GM18520 (cell line): ENCODE data around the gene PABPC1L.
A peak's percentile ranks its signal among the peaks of the same experiment; 100 is the strongest.

Source experiments
- ATAC-seq: cut with Tn5 transposase; IDR thresholded peaks from one replicate; pipeline ENCODE4 v1.9.1; 2021; ENCODE audit not compliant: unreplicated experiment

Gene PABPC1L

GRCh38 chr20:44966030-44966961 is 56.4 kb downstream of the PABPC1L start, which contains the start of gene STK4:
TSS of gene STK4 (plus strand) at chr20:44966512. CDS start at chr20:44966569, 57 bp downstream.
- ATAC-seq = peak; percentile 50

DNA sequence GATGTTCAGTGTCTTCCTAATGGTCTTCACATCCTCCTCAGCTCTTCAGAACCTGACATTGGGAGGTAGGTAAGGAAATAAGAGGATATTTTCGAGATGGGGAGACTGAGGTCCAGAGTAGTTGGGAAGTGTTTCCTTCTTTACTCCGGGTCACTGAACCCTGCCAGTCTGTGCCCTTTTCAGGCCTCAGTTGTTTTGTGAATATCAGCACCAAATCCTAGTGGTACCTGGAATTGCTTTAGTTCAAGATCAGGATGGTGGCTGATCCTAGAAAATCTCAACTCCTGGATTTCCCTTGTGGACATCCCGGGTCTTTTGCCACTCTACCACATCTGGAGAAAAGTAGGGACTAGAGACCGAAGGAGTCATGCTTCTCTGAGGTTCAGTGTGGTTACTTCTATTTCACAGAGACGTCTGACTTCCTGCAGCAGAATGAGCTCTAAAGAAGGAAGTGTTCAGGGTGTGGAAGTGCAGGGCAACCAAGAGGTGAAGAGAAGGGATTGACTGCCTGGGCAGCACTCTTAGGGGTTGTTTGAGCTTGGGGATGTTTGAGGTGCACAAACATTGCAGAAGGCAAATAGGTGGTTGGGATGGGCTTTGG is 57.4 kb downstream of the PABPC1L start:
- ATAC-seq = no peak

DNA sequence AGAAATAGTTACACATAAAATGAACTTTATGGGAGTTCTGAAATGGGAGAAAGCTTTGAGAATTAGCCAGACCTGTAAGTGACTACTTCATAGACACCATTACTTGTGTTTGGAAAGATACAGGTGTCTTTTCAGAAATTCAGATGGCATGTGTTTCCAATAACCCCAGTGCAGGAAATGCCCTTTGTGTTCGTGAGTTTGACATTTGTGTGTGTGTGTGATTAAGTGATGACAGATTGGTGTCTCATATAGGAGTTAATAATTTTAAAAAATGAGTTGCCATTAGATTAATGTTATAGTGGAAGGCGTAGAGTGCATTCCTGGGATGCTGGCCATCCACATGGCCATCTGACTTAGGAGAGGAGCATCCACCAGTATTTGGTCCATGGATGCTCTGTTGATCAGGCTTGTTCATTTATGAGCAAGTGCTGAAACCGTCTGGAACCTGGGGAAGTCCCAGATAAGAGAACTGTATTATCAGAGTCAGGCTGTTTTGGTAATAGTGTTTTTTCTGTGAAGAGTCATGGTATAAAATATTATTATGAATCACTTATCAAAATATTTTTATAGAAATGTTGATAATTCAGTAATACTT is 59.5 kb downstream of the PABPC1L start:
- no peak for ATAC-seq

DNA sequence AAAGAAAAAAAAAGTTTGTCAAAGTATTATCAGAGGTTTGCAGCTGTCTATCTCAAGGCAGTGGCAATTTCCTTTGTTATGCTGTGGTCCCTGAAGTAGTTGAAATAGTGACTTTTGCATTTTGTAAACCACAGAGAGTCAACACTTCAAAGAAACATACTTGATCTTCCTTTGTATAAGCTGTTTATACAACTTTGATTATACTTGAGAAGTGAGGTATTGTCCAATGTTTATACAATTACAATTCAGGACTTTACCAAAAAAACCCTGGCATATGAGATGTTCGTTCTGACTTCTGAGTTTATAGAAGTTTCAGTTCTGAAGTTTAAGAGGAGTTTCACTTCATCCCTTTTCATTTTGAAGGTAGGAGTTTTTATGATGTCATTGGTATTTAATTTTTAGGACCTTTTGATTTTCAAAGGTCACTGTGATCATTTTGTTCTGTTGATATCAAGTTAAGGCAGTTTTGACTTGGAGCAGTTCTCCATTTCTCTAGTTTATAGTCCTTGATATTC is 60.4 kb downstream of the PABPC1L start:
- no peak for ATAC-seq

DNA sequence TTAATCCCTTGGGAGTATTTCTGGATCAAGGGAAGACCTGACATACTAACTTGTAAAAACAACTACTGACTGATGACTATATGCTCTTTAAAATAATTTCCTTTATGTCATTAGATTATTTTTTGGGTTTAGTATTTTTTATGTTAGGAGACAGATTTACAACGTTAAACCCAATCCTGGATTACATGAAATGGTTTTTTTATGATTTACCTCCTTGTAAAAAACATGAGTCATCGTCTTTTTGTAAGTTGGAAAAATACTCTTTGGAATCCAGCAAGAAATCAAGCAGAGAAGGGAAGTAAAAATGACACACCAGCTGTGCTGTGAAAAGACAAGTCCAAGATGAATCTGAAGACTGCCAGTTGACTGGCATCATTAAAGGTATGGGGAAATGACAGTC is 63.2 kb downstream of the PABPC1L start:
- no peak for ATAC-seq

- no peak for ATAC-seq
Observed at GRCh38 chr20:44976698-44977097, 66.8 kb downstream of the PABPC1L start.

- peak; percentile 77 for ATAC-seq
Observed at GRCh38 chr20:44979090-44979621, 69.3 kb downstream of the PABPC1L start.

DNA sequence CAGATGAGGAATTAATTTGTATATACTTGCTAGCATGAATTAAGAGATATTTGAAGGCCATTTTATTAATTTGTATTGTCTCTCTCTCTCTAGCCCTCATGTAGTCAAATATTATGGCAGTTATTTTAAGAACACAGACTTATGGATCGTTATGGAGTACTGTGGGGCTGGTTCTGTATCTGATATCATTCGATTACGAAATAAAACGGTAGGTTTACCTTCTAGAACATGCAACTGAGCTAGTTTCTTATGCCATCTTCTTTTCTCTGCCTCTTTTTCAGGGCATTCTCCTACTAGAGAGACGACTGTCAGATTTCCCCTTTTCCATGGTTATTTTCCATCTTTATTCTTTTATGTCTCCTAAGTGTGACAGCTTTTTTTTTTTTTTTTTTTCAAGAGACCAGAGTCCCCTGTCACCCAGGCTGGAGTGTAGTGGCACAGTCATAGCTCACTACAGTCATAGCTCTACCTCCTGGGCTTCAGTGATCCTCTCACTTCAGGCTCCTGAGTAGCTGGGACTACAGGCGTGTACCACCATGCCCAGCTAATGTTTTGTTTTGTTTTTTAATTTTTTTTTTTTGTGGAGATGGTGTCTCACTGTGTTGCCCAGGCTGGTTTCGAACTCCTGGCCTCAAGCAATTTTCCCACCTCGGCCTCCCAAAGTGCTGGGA is 72.0 kb downstream of the PABPC1L start:
- no peak for ATAC-seq

DNA sequence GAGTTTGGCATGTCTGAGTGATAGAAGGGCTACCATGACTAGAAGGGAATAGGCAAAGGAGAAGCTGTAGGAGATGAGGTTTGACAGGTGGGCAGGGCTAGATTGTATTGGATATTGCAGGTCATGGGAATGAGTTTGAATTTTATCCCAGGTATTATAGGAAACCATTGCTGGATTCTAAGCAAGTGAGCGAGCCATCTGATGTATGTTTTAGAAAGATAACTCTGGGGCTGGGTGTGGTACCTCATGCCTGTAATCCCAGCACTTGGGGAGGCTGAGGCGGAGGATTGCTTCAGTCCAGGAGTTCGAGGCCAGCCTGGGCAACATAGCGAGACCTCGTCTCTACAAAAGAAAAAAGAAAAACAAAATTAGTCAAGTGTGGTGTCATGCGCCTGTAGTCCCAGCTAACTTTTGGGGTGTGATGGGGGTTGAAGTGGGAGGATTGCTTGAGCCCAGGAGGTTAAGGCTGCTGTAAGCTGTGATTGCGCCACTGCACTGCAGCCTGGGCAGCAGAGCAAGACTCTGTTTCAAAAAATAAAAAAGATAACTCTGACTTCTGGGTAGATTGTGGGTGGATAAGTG is 73.3 kb downstream of the PABPC1L start:
- no peak for ATAC-seq

DNA sequence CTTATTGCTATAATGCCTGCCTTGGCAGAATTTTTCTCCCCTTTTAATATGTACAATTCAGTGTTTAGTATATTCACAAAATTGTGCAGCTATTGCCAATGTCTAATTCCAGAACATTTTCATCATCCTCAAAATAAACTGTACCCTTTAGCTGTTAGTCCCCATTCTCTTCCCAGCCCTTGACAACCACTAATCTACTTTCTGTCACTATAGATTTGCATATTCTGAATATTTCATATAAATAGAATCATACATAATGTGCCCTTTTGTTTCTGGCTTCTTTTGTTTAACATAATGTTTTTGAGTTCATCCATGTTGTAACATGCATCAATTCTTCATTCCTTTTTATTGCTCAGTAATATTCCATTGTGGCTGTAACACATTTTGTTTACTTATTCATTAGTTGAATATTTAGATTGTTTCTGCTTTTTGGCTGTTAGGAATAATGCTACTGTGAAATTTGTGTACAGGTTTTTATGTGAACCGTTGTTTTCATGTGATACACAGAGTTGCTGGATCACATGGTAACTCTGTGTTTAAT is 78.8 kb downstream of the PABPC1L start:
- ATAC-seq = no peak
